Measurements from ENCODE around the gene PCCA.
"Not testable (repeated sequence)": the region's sequence is repeated elsewhere in the genome, so short reads cannot be mapped to it uniquely, and the experiment has no call there.

PCCA gene

DNA sequence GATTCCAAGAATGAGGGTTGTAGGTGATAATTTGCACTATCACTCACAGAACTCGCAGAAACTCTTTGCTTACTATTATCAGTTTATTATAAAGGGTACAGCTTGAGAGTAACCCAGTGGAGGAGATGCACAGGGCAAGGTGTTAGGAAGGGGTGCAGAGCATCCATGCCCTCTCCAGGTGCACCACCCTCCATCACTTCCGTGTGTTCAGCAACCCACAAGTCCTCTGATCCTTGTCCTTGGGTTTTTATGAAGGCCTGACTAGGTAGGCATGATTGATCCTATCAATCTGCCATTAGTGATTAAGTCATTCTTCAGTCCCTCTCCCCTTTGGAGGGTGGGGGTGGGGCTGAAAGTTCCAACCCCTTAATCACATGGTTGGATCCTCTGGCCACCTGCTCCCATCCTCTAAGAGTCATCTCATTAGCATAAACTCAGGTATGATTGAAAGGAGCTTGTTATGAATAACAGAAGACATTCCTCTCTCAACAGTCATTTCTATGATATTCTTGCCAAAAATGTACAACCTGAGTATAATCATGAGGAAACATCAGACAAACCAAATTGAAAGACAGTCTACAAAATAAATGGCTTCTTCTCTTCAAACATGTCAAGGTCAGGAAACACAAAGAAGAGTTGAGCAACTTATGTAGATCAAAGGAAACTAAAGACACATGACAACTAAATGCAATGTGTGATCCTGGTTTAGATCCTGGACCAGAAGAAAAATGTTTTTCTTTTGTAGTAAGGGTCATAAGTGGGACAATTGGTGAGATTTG, 225.4 kb downstream of the PCCA start:
- DNase-seq, result no peak

DNA sequence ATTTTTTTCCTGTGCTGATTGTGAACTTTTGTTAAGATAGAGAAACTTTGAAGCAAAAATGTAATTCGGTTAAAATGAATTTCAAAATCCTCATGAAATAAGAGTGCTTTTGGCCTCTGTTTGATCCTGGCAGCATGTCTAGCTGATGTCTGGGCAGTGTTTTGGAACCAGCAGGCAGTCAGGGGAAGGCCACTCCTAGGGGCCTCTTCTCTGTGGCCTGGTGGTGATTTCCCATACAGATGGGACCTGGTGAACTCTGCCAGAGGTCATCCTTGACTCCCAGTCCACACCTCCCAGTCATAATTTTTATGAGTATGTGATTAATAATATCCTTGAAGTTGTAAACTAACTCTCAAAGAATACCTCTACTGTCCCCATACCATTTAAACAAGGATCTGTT, 226.6 kb downstream of the PCCA start:
- no peak for DNase-seq

DNA sequence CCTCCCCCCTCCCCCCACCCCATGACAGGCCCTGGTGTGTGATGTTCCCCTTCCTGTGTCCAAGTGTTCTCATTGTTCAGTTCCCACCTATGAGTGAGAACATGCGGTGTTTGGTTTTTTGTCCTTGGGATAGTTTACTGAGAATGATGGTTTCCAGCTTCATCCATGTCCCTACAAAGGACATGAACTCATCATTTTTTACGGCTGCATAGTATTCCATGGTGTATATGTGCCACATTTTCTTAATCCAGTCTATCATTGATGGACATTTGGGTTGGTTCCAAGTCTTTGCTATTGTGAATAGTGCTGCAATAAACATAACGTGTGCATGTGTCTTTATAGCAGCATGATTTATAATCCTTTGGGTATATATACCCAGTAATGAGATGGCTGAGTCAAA, 229.6 kb downstream of the PCCA start:
- not testable (repeated sequence) for DNase-seq

DNA sequence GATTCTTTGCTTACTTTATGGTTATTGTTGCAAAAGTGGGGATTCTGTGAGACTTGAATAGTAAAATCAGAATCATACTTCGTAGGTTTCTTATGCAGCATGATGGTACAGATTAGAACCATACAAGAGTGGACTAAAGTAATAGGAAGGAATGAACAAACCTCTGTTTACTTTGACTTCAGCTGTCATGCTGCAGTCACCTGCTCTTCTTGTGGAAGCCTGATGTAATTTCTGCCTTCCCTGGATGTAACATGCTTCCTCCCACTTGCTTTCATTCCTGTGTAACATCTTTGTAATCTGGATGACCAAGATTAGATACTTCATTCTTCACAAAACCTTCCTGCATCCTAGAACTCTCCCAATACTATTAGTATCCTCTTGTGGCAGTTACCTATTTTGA, 235.0 kb downstream of the PCCA start:
- no peak for DNase-seq

DNA sequence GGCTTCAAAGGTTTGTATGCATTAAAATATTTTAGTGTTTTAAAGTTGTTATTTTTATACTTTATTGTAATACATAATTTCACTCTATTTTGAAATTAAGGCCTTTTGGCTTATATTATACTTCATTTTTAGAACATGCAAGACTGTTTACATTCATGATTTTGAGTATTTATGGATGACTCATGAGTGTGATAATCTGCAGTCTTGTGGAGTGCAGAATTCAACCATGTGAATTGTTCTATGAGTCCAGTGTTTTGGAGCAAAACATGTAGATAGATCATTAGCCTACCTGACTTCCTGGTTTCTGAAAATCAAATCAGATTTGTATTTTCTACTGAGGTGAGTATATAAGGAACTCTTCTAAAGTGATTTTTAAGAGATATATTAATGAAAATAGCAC, 241.8 kb downstream of the PCCA start:
- peak; percentile 49 for DNase-seq

DNA sequence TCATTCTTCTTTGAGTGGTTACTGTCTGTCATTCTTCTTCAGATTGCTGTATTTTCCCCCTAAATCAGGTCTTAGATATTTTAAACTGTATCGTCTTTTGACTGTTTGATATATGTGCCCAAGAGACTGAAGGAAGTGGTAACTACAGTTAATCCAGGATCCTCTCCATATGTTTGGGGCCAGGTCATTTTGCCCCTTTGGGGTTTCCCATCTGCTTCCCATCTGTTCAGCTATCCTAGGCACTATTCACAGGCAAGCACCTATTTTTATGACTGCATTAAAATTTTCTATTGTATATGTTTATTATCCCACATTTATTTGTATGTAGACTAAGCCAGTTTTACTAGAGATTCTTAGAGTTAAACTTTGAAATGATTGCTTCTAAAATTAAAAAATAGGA, 244.2 kb downstream of the PCCA start:
- peak; percentile 25 for DNase-seq

DNA sequence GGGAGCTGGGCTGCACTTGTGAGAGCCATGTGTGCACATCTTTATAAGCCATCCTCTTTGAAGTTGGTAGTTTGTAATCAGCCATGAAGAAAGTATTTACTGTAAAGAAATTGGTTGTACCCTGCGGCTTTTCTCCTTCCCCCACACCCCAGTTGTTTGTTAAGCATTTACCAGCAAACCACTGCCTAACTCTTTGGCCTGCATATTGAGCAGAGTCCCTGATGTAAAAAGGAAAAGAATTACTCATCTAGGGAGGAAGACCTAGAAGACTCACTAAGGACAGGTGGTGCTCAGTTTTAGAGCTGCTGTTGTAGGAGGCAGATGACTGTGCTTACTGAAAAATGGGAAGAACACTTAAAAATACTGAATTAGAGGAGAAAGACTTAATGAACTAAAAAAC, 245.3 kb downstream of the PCCA start:
- DNase-seq, result no peak

DNA sequence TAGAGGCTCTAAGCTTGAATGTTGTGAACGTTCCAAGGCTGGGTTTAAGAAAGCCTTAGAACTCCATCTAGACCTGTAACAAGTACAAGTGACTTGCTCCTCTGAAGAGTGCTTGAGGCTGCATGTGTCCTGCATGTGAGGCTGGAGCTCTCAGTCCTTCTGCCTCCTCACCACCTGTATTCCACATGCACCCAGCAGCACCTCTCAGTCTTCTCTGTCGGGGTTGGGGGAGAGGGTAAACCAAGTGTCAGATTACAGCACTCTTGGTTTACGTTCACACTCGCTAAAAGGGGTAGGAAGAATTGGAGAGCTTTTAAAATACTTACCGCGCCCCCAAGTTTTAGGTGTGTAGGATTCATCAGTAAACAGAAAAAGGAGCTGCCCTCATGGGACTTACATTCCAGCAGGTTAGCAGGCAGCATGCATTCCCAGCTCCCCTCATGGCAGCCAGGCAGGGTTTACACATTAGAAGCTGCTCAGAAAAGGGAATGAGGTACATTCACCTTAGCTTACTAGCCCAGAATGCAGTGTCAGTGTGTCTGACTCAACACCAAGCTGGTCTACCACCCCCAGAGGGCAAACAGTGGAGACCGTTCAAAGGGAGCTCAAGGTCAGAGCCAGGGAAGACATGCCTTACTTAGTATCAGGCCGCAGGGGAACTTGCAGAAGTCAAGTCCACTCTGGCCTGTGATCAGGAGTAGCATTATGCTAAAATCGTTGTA, 248.1 kb downstream of the PCCA start:
- no peak for DNase-seq

DNA sequence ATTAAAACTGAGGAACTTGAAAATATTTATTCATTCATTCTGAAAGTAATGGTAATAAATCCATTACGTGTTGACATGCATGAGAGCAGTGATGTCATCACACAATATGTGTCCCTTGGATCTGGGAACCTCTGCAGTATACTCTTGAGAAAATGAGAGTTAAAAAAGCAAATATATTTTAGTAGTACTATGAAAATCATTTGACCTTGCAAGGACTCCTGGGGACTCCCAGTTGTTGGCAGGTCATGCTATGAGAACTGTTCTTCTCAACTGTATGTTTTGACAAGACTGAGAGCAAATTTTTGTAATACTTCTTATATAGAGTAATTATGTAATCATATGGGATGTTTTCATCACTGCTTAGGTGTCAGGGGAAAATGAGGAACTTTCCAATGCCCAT, 249.4 kb downstream of the PCCA start:
- peak; percentile 16 for DNase-seq

DNA sequence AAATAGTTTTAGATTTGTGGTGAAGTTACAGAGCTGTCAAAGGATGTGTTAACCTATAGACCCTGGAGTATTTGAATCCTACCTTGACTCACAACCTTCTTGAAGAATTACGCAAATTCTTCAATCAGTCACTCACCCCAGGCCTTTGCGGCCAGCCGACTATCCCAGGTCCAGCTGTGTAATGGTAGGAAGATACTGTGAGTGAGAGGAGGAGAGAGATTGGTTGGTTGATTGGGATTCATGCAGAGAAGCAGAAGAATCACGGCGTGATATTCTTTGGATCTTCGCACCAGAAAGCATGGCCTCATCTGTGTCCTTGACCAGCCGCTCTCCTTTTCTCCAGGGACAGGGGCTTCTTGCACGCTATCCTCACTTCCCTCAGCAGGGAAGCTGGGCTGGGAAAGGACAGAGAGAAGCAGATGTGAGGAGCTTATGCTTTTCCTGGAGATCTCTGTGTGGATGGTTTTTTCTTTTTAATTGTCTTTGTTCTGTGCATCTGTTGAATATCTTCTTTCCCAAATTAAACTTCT, 250.6 kb downstream of the PCCA start:
- no peak for DNase-seq

DNA sequence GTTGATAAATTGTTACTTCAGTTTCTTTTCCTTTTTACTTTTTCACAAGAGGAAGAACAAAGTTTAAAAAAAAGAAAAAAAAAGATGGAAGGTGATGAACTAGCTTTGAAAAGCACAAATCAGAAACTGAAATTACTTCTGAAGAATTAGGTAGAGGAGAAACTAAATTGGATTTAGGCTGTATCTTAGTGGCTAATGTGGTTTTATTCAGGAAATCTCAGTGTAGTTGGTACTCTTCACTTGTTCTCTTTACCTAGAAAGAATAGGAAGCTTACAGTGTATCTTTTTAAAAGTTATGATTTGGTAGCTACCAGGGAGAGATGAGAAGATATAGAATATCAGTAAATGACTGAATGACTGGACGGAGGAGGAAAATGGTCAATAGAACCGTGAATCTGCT, 252.0 kb downstream of the PCCA start:
- DNase-seq, result no peak

DNA sequence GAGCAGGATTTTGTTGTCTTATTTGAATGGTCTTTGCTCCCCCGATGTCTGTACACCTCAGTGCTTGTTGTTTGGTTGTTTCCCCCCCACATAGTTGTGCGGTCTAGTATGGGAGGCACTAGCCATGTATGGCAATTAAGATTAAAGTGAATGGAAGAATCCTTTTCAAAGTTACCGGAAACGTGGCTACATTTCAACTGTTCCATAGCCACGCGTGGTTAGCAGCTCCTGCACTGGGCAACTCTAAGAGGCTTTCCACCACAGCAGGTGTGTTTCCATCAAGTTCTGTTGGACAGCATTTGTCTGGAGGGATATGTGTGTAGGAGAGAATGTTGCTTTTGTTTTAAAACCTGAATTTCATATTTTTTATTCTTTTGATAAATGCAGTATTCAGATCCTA, 252.4 kb downstream of the PCCA start:
- no peak for DNase-seq

DNA sequence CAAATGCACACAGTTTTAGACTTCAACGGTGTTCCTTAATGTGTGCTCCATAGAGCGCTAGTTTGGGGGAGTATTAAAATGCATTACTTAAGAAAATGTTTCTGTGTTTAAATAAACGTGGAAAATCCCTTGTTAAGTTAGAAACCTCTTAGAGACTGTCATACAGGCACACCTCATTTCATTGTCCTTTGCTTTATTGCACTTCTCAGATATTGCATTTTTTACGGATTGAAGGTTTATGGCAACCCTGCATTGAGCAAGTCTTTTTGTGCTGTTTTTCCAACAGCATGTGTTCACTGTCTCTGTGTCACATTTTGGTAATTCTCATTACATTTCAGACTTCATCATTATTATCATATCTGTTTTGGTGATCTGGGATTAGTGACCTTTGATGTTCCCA, 255.7 kb downstream of the PCCA start:
- no peak for DNase-seq

DNA sequence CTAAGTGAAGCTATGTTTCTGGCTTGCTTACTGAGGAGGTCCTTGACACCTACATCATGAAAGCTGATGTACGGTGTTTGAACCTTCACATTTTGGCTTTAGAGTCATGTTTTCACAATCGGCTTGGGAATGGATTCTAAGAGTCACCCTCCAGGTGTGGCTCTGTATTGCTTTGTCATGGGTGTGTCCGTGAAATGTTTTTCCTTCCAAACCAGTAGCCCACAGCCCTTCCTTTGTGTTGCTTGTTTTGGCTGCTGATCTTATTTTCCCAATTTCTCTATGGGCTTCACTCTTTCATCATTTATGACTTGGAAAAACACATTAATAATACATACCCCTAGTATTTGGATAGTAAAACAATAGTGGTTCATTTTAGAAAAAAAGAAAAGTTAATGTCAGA, 259.1 kb downstream of the PCCA start:
- DNase-seq, result no peak

DNA sequence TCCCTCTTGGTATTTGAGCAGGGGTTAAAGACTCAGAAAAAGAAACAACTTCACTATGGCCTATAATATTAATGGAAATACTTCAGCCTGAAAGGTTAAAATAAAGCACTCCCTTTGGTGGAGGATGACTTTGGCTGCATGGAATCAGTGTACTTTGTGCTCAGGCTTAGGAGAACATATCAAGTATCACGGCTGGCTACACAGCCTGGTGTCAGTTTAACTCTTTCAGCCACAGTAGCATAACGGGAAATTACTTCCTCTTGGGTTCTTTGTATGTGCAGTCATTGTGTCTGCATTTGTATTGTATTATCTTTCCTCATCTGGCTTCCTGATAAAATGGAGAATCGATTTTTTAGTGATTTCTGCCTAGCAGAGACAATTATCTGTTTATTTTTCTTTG, 260.7 kb downstream of the PCCA start:
- no peak for DNase-seq

DNA sequence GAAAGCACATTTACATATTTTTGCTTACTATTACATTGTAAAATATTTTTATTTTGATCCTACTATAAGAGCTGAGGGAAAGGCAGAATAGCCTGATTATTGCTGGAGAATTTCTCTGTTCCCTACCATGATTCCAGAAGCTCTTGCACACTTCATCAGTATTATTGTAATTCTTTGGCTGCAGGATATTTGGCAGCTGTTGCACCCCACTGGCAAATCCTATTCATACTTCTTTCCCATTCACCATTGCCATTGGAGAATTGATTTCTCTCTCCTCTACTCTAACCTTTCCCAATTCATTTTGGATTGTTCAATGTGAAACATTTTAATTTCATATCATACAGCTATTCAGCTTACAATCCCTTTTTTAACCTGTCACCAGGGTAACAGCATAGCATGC, 261.7 kb downstream of the PCCA start:
- DNase-seq, result no peak

DNA sequence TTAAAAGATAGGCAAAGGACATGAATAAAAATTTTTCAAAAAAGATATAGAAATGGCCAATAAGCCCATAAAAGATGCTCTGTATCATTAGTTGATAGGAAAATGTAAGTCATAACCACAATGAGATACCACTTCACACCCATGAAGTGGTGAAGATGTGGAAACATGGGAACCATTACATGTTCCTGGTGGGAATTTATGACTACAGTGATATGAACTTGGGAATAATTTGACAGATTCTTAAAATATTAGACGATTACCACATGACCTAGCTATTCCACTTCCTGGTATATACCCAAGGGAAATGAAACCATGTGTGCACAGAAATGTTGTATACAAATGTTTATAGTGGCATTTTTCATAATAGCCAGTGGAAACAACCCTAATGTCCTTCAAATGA, 267.5 kb downstream of the PCCA start:
- no peak for DNase-seq

DNA sequence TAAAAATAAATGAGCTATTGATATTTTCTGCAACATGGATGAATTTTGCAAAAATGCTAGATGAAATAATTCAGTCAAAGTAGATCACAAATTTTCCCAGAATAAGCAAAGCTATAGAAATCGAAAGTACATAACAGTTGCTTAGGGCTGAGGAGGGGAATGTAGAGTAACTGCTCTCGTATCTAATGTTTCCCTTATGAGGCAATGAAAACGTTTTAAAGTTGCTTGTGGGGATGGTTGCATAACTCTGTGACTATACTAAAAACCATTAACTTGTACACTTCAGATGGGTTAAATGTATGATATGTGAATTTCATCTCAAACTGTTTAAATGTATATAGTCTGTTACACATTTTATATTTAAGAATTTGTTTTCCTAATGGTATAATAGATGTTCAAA, 268.0 kb downstream of the PCCA start:
- DNase-seq, result no peak

DNA sequence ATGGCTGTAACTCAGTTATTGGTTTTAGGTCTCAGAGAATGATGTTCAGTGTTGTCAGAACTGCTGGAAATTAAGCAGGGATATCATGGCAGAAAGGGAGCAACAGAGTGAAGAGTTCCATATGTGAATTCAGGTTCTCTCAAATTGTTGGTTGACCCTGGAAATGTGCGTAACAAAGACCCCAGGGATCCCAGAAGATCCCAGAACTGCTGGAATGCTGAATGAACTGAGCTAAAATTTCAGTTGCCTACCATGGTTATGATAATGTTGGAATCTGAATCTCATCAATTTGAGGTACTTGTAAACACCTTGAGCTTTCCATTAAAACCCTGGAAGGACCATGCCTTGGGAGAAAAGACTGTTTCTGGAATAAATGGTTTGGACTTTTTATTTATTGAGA, 268.9 kb downstream of the PCCA start:
- no peak for DNase-seq

DNA sequence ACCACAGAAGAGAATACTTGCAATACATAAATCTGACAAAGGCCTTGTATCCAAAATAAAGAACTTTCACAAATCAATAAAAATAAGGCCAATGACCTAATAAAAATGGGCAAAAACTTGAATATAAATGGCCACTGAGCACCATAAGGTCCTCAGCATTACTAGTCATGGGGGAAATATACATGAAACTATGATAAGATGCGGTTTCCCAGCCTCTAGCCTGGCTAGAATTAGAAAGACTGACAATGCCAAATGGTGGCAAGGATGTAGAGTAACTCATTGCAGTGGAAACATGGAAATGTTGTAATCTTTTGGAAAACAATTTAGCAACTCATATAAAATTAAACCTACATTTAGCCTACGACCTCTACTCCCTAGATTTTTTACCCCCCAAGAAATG, 272.6 kb downstream of the PCCA start:
- DNase-seq, result peak; percentile 57

DNA sequence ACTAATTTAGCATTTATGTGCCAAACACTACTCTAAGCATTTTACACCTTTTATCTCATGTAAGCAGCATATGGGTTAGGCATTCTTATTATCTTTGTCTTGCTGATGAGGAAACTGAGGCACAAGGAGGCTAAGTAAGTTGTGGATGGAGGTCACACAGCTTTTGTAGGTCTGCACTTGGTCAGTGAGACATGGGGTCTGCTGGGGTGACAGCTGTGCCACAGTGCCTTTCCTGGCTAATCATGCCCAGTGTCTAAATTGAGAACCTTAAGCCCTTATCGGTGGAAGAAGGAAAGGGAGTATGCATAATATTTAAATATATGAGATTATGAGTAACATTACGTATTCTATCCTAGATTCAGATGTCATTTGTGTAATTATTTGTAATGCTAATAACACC, 273.5 kb downstream of the PCCA start:
- DNase-seq, result no peak

DNA sequence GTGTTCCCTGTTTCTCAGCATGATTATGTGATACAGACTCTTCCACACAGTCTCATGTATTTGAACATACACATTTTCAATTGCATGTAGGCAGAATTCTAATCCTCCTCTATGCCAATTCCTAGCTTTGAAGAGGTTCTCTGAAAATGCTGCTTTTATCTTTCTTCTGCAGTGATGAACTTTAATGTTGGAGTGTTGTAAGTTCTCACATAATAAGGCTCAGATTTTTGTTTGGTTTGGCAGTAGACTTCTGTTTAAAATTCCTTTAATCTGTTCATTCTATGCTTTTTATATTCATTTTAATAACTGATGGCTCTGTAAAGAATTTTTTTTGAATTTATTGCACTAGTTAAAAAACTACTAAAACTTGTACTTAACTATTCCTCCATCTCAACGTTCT, 273.9 kb downstream of the PCCA start:
- DNase-seq, result no peak

DNA sequence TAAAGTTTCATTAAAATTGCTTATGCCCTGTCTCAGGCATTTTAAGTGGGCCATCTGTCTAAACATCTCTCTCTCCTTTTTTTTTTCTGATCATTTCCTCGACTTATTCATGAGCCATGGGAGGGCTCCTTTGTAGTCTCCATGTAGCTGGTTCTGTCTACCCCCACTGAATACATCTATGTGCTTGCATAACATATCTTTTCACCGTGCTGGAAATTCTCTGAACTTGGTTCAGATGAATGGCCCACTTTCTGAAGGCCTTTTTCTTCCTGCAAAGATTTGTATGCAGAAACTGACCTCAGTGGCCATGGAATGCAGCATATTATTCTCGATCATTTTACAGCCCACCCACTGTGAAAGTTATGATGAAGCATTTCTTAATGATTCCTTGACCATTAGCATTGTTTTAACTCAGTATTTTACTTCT, 274.4 kb downstream of the PCCA start:
- DNase-seq, result peak; percentile 32

DNA sequence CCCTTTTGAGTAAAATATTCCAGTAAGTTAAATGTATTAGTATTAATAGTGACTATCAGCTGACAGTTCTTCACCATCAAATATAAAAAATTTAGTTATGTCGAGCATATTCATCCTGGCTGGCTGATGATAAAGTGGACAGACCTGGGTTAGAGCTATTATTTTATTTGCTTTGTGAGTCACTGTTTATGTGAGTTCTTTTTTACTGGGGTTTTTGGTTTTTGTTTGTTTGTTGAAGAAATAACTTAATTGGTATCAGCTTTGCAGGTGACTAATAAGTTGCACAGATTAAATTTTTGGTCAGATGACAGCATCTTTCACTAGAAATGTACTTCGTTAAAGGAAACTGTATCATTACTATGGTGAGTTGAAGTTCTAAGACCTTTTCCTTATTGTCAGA, 275.0 kb downstream of the PCCA start:
- DNase-seq, result peak; percentile 70

DNA sequence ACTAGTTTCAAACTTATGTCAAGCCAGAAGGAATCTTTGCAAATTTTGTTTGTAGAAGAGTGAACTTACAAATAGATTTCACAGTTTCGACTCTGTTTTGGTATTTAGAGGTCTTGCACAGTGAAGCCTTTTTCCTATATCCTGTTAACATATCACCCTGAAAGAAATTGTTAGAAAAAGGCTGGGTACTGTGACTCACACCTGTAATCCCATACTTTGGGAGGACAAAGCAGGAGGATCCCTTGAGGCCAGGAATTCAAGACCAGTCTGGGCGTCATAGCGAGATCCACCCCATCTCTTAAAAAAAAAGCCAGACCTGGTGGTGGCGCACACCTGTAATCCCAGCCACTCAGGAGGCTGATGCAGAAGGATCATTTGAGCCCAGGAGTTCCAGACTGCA, 275.7 kb downstream of the PCCA start:
- DNase-seq, result no peak

Data from HCEC 1CT (cell line).